Thyroid gland (tissue), 4 donors: Measurements from ENCODE around the gene WSCD2. TPM values are rescaled to one million over a fixed set of nuclear protein-coding genes. Genes with fewer than 3 reads are reported as not detected.

Experiments
- DNase-seq, 2 donors: peaks; one replicate each; pipeline ENCODE4 v3.0.0-alpha.2; 2019
- H3K27ac ChIP-seq, 3 donors: fragments of 200-600 bp; sonication (generic); 1 replicate in 2 of 3; 2 replicates in 1 of 3; pipeline ENCODE4 v1.5.1; 2016 to 2019; ENCODE audit warnings: mild to moderate bottlenecking in 1 of 3, moderate library complexity in 1 of 3
- H3K27me3 ChIP-seq: fragments of 200-600 bp; sonication (generic); one replicate; pipeline ENCODE4 v1.5.1; 2019
- H3K36me3 ChIP-seq, 2 donors: fragments of 200-600 bp; sonication (generic); one replicate each; pipeline ENCODE4 v1.5.1; 2016 to 2019
- H3K4me1 ChIP-seq, 2 donors: fragments of 200-600 bp; sonication (generic); one replicate each; pipeline ENCODE4 v1.5.1; 2017 to 2019
- H3K4me3 ChIP-seq, 3 donors: fragments of 200-600 bp; sonication (generic); replicated peaks in 1 of 3; 1 replicate in 2 of 3; 2 replicates in 1 of 3; pipeline ENCODE4 v1.5.1; 2016; ENCODE audit warnings: mild to moderate bottlenecking in 1 of 3
- H3K9me3 ChIP-seq: fragments of 200-600 bp; sonication (generic); one replicate; pipeline ENCODE4 v1.5.1; 2017
- CTCF ChIP-seq, 6 experiments: fragments of 200-600 bp in 3 of 6; fragments of 450-650 bp in 3 of 6; sonication (generic) in 3 of 6; IDR thresholded peaks; one replicate each; pipeline ENCODE4 v1.5.1; 2016 to 2019; ENCODE audit warnings: antibody characterized with exemption in 6 of 6, mild to moderate bottlenecking in 2 of 6, inconsistent platforms in 1 of 6, moderate library complexity in 1 of 6
- POLR2A ChIP-seq, 2 donors: fragments of 450-650 bp; IDR thresholded peaks; one replicate each; pipeline ENCODE4 v1.6.1; 2017; ENCODE audit warnings: antibody characterized with exemption in 2 of 2, mild to moderate bottlenecking in 2 of 2, moderate library complexity in 1 of 2
- whole genome bisulfite sequencing, 2 donors: methylation state at CpG; one replicate each; pipeline ENCODE4 v1.1.5; 2017; 5-methylcytosine and 5-hydroxymethylcytosine counted together
- intact Hi-C: fragments of 100-400 bp; cut with DNase I; formaldehyde crosslinking; loops from one replicate; pipeline ENCODE4 v1.15.1; 2023
- total RNA-seq, 4 donors: library from RNA; depleted of rRNA; stranded (reverse); fragments of >200 nt; gene quantifications; one replicate each; pipeline ENCODE4 v1.2.3, GENCODE V29; 2016

Gene WSCD2
- total RNA-seq, 4 donors from 2014 or later, result 35.5 to 117 (median 81.4) TPM

- H3K27ac ChIP-seq, result no peak overlapping the region
- no peaks in the 10 kb centered on the region for H3K4me1 ChIP-seq
- H3K4me3 ChIP-seq, result no peak overlapping the region
- H3K9me3 ChIP-seq, result no peaks in the 10 kb centered on the region
- no peak for TF ChIP-seq CTCF (IDR thresholded peaks at IDR 0.05)
- no peak for TF ChIP-seq POLR2A (IDR thresholded peaks at IDR 0.05)
- no peak for DNase-seq
- intact Hi-C loops, result no loop called here
- no peaks in the 10 kb centered on the region for H3K27me3 ChIP-seq
- no peaks in the 10 kb centered on the region for H3K36me3 ChIP-seq
These were observed 131.9 kb downstream of the WSCD2 start for GRCh38 chr12:108260969-108261368.

GRCh38 chr12:108265505-108265904 lies 136.4 kb downstream of the WSCD2 start:
- intact Hi-C loops, result no loop called here
- Histone ChIP-seq H3K27me3 (no peaks in the 10 kb centered on the region), H3K4me1 (no peaks in the 10 kb centered on the region), H3K9me3 (no peaks in the 10 kb centered on the region), H3K4me3 (no peak overlapping the region), H3K36me3 (no peaks in the 10 kb centered on the region), H3K27ac (no peak overlapping the region)
- 79 to 88% methylated on average over 1 of the region's 1 CpG for WGBS, 2 donors
- DNase-seq, result no peak
- TF ChIP-seq POLR2A (IDR thresholded peaks at IDR 0.05), result no peak

DNA sequence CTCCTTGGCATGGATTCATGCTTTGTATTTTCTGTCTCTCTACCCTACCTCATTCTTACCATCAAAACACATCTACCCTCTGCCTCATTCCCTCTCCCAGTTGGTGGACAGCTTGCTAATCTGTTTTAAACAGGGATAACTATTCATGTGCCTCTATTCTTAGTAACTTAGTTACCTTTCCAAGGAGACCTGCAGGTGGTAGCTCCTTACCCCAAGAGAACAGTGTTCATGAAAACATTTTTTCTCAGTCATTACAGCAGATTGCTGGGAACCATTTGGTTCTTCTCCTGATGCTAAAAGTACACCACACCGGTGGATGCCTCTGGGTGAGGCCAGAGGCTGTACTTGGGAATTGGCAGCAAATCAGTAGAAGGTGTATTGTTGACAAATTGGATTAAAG lies 137.0 kb downstream of the WSCD2 start:
- H3K4me1 ChIP-seq, result no peaks in the 10 kb centered on the region
- H3K36me3 ChIP-seq, result no peaks in the 10 kb centered on the region
- TF ChIP-seq POLR2A (IDR thresholded peaks at IDR 0.05) (no peak), CTCF (IDR thresholded peaks at IDR 0.05) (no peak)
- H3K9me3 ChIP-seq, result no peaks in the 10 kb centered on the region
- H3K27ac ChIP-seq, result no peak overlapping the region
- no peaks in the 10 kb centered on the region for H3K27me3 ChIP-seq
- WGBS, 2 donors, result 47 to 57% methylated on average over 1 of the region's 1 CpG
- no peak for DNase-seq
- intact Hi-C loops, result no loop called here
- H3K4me3 ChIP-seq, result no peak overlapping the region

DNA sequence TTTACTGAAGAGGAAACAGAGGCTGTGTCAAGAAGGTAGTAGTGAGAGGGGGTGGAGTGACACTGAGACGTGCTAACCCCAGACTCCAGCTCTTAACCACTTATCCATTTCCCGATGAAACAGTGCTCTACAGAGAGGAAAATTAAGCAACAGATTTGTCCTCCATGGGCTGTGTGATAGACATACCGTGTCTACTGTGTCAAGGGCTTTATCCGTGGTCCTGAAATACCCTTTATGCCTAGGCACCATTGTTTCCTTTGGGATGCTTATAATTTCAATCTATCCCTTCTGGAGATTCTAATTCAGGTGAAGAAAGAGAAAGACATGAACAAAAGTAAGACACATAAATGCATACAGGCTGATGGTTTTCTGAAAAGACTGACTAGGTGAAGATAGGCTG lies 138.4 kb downstream of the WSCD2 start:
- TF ChIP-seq CTCF (IDR thresholded peaks at IDR 0.05), result no peak
- no peak for TF ChIP-seq POLR2A (IDR thresholded peaks at IDR 0.05)
- WGBS, 2 donors, result 73 to 74% methylated on average over 4 of the region's 4 CpGs

DNA sequence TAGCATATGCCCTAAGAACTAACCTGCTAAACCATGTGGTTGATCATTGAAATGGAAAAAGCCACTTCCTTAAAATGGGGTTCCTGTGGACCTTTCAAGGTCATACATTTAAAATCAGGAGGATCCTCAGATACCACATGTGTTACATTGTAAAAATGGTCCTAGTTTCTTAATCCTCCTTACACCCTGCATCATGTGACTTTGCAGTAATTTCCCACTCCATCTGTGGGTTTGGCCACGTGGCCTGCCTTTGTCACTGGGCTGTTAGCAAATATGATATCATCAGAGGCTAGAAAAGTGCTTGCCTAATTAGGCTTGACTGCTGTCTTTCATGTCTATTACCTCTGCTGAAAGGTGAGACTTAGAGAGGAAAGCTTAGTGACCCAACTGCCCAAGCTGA lies 139.3 kb downstream of the WSCD2 start:
- Histone ChIP-seq H3K9me3 (no peaks in the 10 kb centered on the region), H3K4me3 (no peak overlapping the region), H3K27me3 (no peaks in the 10 kb centered on the region), H3K27ac (no peak overlapping the region), H3K36me3 (no peaks in the 10 kb centered on the region), H3K4me1 (no peaks in the 10 kb centered on the region)
- 31 to 43% methylated on average over 1 of the region's 1 CpG for WGBS, 2 donors
- DNase-seq, result no peak
- intact Hi-C loops, result no loop called here
- no peak for TF ChIP-seq POLR2A (IDR thresholded peaks at IDR 0.05)

More for the DNA sequence above, 138.4 kb downstream of the WSCD2 start:
- Histone ChIP-seq H3K9me3 (no peaks in the 10 kb centered on the region), H3K27me3 (no peaks in the 10 kb centered on the region), H3K4me1 (no peaks in the 10 kb centered on the region), H3K4me3 (no peak overlapping the region), H3K36me3 (no peaks in the 10 kb centered on the region), H3K27ac (no peak overlapping the region)
- DNase-seq, result no peak
- intact Hi-C loops, result no loop called here

DNA sequence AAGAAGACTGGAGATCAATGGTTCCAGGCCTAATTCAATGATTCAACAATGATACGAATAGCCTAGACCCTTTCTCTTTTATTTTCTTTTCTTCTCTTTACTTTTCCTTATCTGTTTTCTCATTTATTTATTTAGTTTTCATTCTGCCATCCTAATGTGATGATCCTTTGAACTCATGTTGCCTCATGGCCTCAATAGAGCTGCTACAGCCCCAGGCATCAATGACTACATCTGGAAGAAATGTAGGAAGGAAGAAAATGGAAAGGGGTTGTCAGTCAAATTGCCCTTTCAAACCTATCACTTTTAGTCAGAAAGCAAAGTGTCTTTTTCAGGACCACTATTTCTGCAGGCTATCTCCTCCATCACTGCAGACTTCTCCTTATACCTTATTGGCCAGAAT lies 140.1 kb downstream of the WSCD2 start:
- 82 to 84% methylated on average over 1 of the region's 1 CpG for WGBS, 2 donors
- H3K27me3 ChIP-seq, result no peaks in the 10 kb centered on the region
- DNase-seq, result no peak

More for the DNA sequence above, 140.1 kb downstream of the WSCD2 start:
- H3K27ac ChIP-seq, result no peak overlapping the region
- TF ChIP-seq POLR2A (IDR thresholded peaks at IDR 0.05) (no peak), CTCF (IDR thresholded peaks at IDR 0.05) (no peak)
- no peaks in the 10 kb centered on the region for H3K36me3 ChIP-seq
- intact Hi-C loops, result no loop called here
- H3K4me1 ChIP-seq, result no peaks in the 10 kb centered on the region
- no peak overlapping the region for H3K4me3 ChIP-seq
- no peaks in the 10 kb centered on the region for H3K9me3 ChIP-seq
